HG02852 (cell line): ENCODE measurements around the gene S100A12.
"Not testable (repeated sequence)": the region's sequence is repeated elsewhere in the genome, so short reads cannot be mapped to it uniquely, and the experiment has no call there.

Experiments used
- ATAC-seq: cut with Tn5 transposase; IDR thresholded peaks from one replicate; pipeline ENCODE4 v1.9.1; 2021; ENCODE audit warnings: mild to moderate bottlenecking, moderate library complexity; ENCODE audit not compliant: unreplicated experiment

Gene S100A12

GRCh38 chr1:153375511-153375910 lies at the start of gene S100A12:
S100A12 (minus strand) TSS chr1:153375621; CDS start chr1:153374592, 1,029 bp downstream.
- ATAC-seq, result no peak

- ATAC-seq, result no peak
Measured at GRCh38 chr1:153422450-153423068, 47.1 kb upstream of the S100A12 start.

- ATAC-seq, result no peak
Measured at GRCh38 chr1:153420306-153420705, 44.9 kb upstream of the S100A12 start.

GRCh38 chr1:153419436-153419793 lies 44.0 kb upstream of the S100A12 start:
- ATAC-seq, result not testable (repeated sequence)

- not testable (repeated sequence) for ATAC-seq
Measured at GRCh38 chr1:153418758-153419435, 43.5 kb upstream of the S100A12 start.

- no peak for ATAC-seq
Measured at GRCh38 chr1:153417136-153417888, 41.9 kb upstream of the S100A12 start.

- no peak for ATAC-seq
Measured at GRCh38 chr1:153415850-153416570, 40.6 kb upstream of the S100A12 start, which contains the start of gene S100A7A. S100A7A (plus strand) TSS chr1:153416520; CDS start chr1:153418083, 1,563 bp downstream.

- ATAC-seq, result not testable (repeated sequence)
Measured at GRCh38 chr1:153413961-153414360, 38.5 kb upstream of the S100A12 start.

- not testable (repeated sequence) for ATAC-seq
Measured at GRCh38 chr1:153407274-153407673, 31.9 kb upstream of the S100A12 start.

- not testable (repeated sequence) for ATAC-seq
Measured at GRCh38 chr1:153405825-153406599, 30.6 kb upstream of the S100A12 start.

- ATAC-seq, result no peak
Measured at GRCh38 chr1:153404768-153405167, 29.3 kb upstream of the S100A12 start.

GRCh38 chr1:153404086-153404635 lies 28.7 kb upstream of the S100A12 start:
- ATAC-seq, result no peak

- no peak for ATAC-seq
Measured at GRCh38 chr1:153403421-153404085, 28.1 kb upstream of the S100A12 start.

GRCh38 chr1:153402226-153402625 lies 26.8 kb upstream of the S100A12 start:
- ATAC-seq, result no peak

- no peak for ATAC-seq
Measured at GRCh38 chr1:153401461-153401860, 26.0 kb upstream of the S100A12 start.

- ATAC-seq, result no peak
Measured at GRCh38 chr1:153400244-153400643, 24.8 kb upstream of the S100A12 start.

GRCh38 chr1:153399401-153400055 lies 24.1 kb upstream of the S100A12 start:
- no peak for ATAC-seq

GRCh38 chr1:153397924-153398651 lies 22.7 kb upstream of the S100A12 start:
- ATAC-seq, result no peak
